K562 (cell line): ENCODE results near the gene TRAF3IP1. TPM values are rescaled to one million over a fixed set of nuclear protein-coding genes. Genes with fewer than 3 reads are reported as not detected.

Experiments
- ATAC-seq: fragments of 200-7000 bp; cut with Tn5 transposase; 3 replicates; pipeline ENCODE4 v1.9.1; 2020; ENCODE audit warnings: moderate library complexity
- BruUV-seq: library from RNA; stranded (reverse); fragments of 400-500 nt; replicated peaks from 2 replicates; lab custom pipeline; 2021; lab: Mats Ljungman, UMichigan
- CTCF ChIA-PET: fragments of 300-600 bp; formaldehyde crosslinking; extraction: SDS; loops from one replicate; lab custom pipeline; 2021; ENCODE audit warnings: low intra/inter-chr PET ratio; lab: Yijun Ruan, JAX
- POLR2A ChIA-PET: fragments of 300-600, 350-650 bp; sonication (Branson Sonifier 250); formaldehyde crosslinking; extraction: SDS; loops from one replicate; lab custom pipeline; 2021; ENCODE audit warnings: antibody characterized with exemption, inconsistent platforms; lab: Yijun Ruan, JAX
- DNase-seq, 4 experiments: peaks; one replicate each; pipeline versions ENCODE4 v3.0.0 to v3.0.0-alpha.2; 2011 to 2018; ENCODE audit warnings: low spot score in 3 of 4, mixed read lengths in 3 of 4; ENCODE audit errors: extremely low read depth in 1 of 4
- FAIRE-seq: peaks from 2 replicates; lab custom pipeline; 2011; peaks lifted over from hg19 to GRCh38; lab: Jason Lieb, UNC
- H2AFZ ChIP-seq: 2 replicates; pipeline ENCODE4 v1.6.0; 2011; ENCODE audit warnings: low read depth, low read length, control low read depth, inconsistent platforms
- H3K27ac ChIP-seq: fragments of 200-600 bp; 3 replicates; pipeline ENCODE4 v1.8.0; 2011; ENCODE audit warnings: low read depth, mild to moderate bottlenecking, control low read depth, inconsistent platforms, low read length, moderate library complexity, mixed read lengths; ENCODE audit errors: extremely low read depth
- H3K27me3 ChIP-seq, 2 experiments: fragments of 300-600 bp in 1 of 2; 2 replicates in 1 of 2; 3 replicates in 1 of 2; pipeline versions ENCODE4 v1.6.0 to v1.8.0; 2011; ENCODE audit warnings: inconsistent platforms in 2 of 2, low read length in 2 of 2, mild to moderate bottlenecking in 1 of 2, mixed read lengths in 1 of 2, moderate library complexity in 1 of 2; ENCODE audit not compliant: control insufficient read depth in 2 of 2, insufficient read depth in 2 of 2
- H3K36me3 ChIP-seq: fragments of 300-600 bp; 3 replicates; pipeline ENCODE4 v1.8.0; 2011; ENCODE audit warnings: mild to moderate bottlenecking, low read length, inconsistent platforms; ENCODE audit not compliant: control insufficient read depth, insufficient read depth
- H3K4me1 ChIP-seq, 2 experiments: fragments of 200-600 bp in 1 of 2; replicated peaks in 1 of 2; 2 replicates in 1 of 2; 3 replicates in 1 of 2; pipeline versions ENCODE4 v1.5.1 to v1.8.0; 2011; ENCODE audit warnings: inconsistent platforms in 2 of 2, low read length in 2 of 2, mild to moderate bottlenecking in 1 of 2, mixed read lengths in 1 of 2, moderate library complexity in 1 of 2; ENCODE audit not compliant: control insufficient read depth in 2 of 2, insufficient read depth in 2 of 2
- H3K4me2 ChIP-seq: 2 replicates; pipeline ENCODE4 v1.6.1; 2011; ENCODE audit warnings: low read length, control low read depth, inconsistent platforms, mixed read lengths; ENCODE audit not compliant: insufficient read depth
- H3K4me3 ChIP-seq: fragments of 200-600 bp; sonication (generic), shearing (Covaris generic); 2 replicates; pipeline ENCODE4 v1.5.1; 2016; ENCODE audit warnings: control low read depth, inconsistent platforms
- H3K79me2 ChIP-seq: fragments of 200-600 bp; 3 replicates; pipeline ENCODE4 v1.8.0; 2011; ENCODE audit warnings: low read length, inconsistent platforms; ENCODE audit not compliant: control insufficient read depth, insufficient read depth
- H3K9ac ChIP-seq, 2 experiments: 2 replicates each; pipeline versions ENCODE4 v1.6.0 to v1.6.1; 2011; ENCODE audit warnings: low read depth in 2 of 2, low read length in 2 of 2, control low read depth in 1 of 2, inconsistent platforms in 1 of 2, mild to moderate bottlenecking in 1 of 2, mixed read lengths in 1 of 2; ENCODE audit not compliant: insufficient read depth in 1 of 2
- H3K9me1 ChIP-seq: one replicate; pipeline ENCODE4 v1.6.0; 2011; ENCODE audit warnings: inconsistent platforms, mild to moderate bottlenecking, low read length, moderate library complexity; ENCODE audit not compliant: control insufficient read depth, insufficient read depth
- H3K9me3 ChIP-seq: replicated peaks from 2 replicates; pipeline ENCODE4 v1.5.1; 2011; ENCODE audit warnings: low read depth, low read length, inconsistent platforms; ENCODE audit not compliant: control insufficient read depth, insufficient read depth
- H4K20me1 ChIP-seq: replicated peaks from 2 replicates; pipeline ENCODE4 v1.6.1; 2011; ENCODE audit warnings: low read length, inconsistent platforms, mixed read lengths; ENCODE audit not compliant: control insufficient read depth, insufficient read depth
- CBFA2T2 ChIP-seq: fragments of 450-650 bp; conservative IDR thresholded peaks from 2 replicates; pipeline ENCODE4 v1.6.1; 2017; ENCODE audit warnings: mild to moderate bottlenecking
- CTCF ChIP-seq, 3 experiments: IDR thresholded peaks in 2 of 3; conservative IDR thresholded peaks in 1 of 3; 2 replicates each; pipeline ENCODE4 v1.5.1; 2011 to 2012; ENCODE audit warnings: low read length in 3 of 3, mild to moderate bottlenecking in 3 of 3, control low read depth in 2 of 3, improper control_type of control experiment in 1 of 3, inconsistent platforms in 1 of 3, low read depth in 1 of 3, mixed read lengths in 1 of 3, moderate library complexity in 1 of 3; ENCODE audit not compliant: insufficient read depth in 2 of 3
- WGBS: fragments of 100-300 bp; shearing (Covaris generic); methylation state at CpG from one replicate; pipeline ENCODE4 v1.1.6; 2016; ENCODE audit warnings: low coverage, mixed read lengths; ENCODE audit not compliant: insufficient coverage; ENCODE audit errors: missing lambda C conversion rate; 5-methylcytosine and 5-hydroxymethylcytosine counted together
- in situ Hi-C: fragments of 300-500 bp; cut with MboI; formaldehyde crosslinking; loops from 4 replicates; pipeline ENCODE4 v1.15.0; 2018; ENCODE audit warnings: inconsistent platforms, mixed read lengths
- intact Hi-C: fragments of 100-400 bp; cut with micrococcal nuclease; formaldehyde crosslinking; loops from 2 replicates; pipeline ENCODE4 v1.14.2; 2022
- polyA plus RNA-seq, 8 experiments: library from polyadenylated mRNA; depleted of rRNA in 4 of 8; stranded (reverse) in 5 of 8; unstranded in 3 of 8; fragments of >200 nt; fragmentation: Nextera tagmentation in 2 of 8; fragmentation: Illumina TruSeq in 1 of 8; extraction: Ambion mirVana in 2 of 8; extraction: Trizol in 1 of 8; gene quantifications; 2 replicates each; pipeline versions ENCODE4 v1.2.1 to v1.2.3, GENCODE V29; 2011 to 2014; ENCODE audit warnings: inconsistent platforms in 1 of 8, missing spikeins in 1 of 8
- total RNA-seq, 7 experiments: library from RNA; depleted of rRNA in 6 of 7; stranded (reverse); fragments of >200 nt in 6 of 7; fragmentation: Illumina TruSeq in 2 of 7; extraction: Trizol in 2 of 7; gene quantifications; 2 replicates each; pipeline versions ENCODE4 v1.2.1 to v1.2.3, GENCODE V29; 2011 to 2021; ENCODE audit warnings: low replicate concordance in 1 of 7

The TRAF3IP1 gene
- total and polyA plus RNA-seq, 9 of the 15 experiments (the other 6 are each of a cell fraction or from before 2014, with no cell fraction given) = 1.3 to 7.4 (median 3.4) TPM

GRCh38 chr2:238277695-238278094, 42.6 kb upstream of the TRAF3IP1 start:
- H3K4me3 ChIP-seq = no peak overlapping the region
- TF ChIP-seq CTCF (IDR thresholded peaks at IDR 0.05 in 2 of 3, conservative IDR thresholded peaks at IDR 0.05 in 1 of 3; ENCODE audit: insufficient read depth in 2 of 3, low read depth in 1 of 3, low read length in 3 of 3) = peak in 1 of 3 experiments; percentile 19; a peak in 1 of 6 replicates
- no peak for TF ChIP-seq CBFA2T2
- TF ChIP-seq, all 486 proteins: peak for 1
- Histone ChIP-seq H4K20me1 (no peaks in the 10 kb centered on the region), H3K9me1 (no peaks in the 10 kb centered on the region), H3K27ac (no peak overlapping the region), H3K27me3 (no peaks in the 10 kb centered on the region), H2AFZ (no peak overlapping the region), H3K4me1 (peaks cover 0 to 10% of the 10 kb centered on the region in 2 experiments; a peak in 2 of 5 replicates), H3K9me3 (no peaks in the 10 kb centered on the region), H3K4me2 (no peak overlapping the region), H3K9ac (no peak overlapping the region; a peak in 1 of 4 replicates), H3K36me3 (peaks cover 31% of the 10 kb centered on the region; the same call in 1 of the 3 replicates), H3K79me2 (no peaks in the 10 kb centered on the region; the same call in 2 of the 3 replicates)
- FAIRE-seq = no peak
- 90% methylated on average over 4 of the region's 15 CpGs for WGBS
- CTCF ChIA-PET = no interaction called here
- in situ Hi-C loops (no loop called here), intact Hi-C loops (no loop called here)
- POLR2A ChIA-PET = interaction anchor here (0.7 kb wide), 1 partner anchor 298 kb away, joined by 3 read pairs; no protein-coding TSS in a partner anchor
- no TSS peak for BruUV-seq
- no peak for ATAC-seq
- DNase-seq = no peak
